ENCODE data around the gene RPS5. TPM values are rescaled to one million over a fixed set of nuclear protein-coding genes. Genes with fewer than 3 reads are reported as not detected.
A peak's percentile ranks its signal among the peaks of the same experiment; 100 is the strongest.
"Not testable (repeated sequence)": the region's sequence is repeated elsewhere in the genome, so short reads cannot be mapped to it uniquely, and the experiment has no call there.

Gene RPS5
- total and polyA plus RNA-seq, 3 donors from 2014 or later: 437 to 1,004 (median 746) TPM

DNA sequence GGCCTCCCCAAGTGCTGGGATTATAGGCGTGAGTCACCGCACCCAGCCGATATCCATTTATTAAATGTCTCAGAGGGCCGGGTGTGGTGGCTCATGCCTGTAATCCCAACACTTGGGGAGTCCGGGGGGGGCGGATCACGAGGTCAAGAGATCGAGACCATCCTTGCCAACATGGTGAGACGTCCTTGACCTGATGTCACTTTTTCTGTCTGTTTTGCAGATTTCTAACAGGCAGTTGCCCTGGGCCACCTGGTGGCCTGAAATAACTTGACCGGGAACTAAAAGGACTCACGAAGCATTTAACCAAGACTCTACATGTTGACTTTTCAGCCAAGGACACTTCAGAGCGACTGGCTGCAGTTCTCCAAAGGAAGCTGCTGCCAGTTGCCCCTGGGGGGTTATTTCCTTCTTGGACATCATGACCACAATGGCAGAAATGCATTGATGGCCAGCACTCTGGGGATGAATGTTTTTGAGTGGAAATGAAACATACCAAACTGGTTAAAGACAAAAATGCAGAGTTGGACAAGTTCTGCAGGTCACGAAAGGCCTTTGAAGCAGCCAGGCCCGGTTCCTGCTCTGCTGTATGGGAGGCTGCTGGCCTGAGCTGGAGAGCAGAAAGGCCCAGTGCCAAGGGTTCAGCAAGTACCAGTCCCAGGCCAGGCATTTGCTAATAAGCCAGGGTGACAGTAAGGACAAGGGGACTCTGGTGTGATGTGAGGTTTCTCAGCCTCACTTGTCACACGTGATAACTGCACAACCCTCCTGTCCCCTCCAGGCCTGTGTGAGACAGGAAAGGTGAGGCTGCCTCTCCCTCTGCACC is 14.5 kb upstream of the RPS5 start:
- DNase-seq: peak; percentile 48
- WGBS, 2 donors: 55 to 64% methylated on average over 14 to 15 of the region's 15 CpGs
- Histone ChIP-seq H3K9me3 (no peaks in the 10 kb centered on the region), H3K4me1 (peaks cover 7% of the 10 kb centered on the region), H3K36me3 (ENCODE audit: low read depth, missing control alignments) (no peaks in the 10 kb centered on the region), H3K27me3 (no peaks in the 10 kb centered on the region), H3K27ac (no peak overlapping the region), H3K4me3 (no peak overlapping the region)
- TF ChIP-seq, protein P1, sequence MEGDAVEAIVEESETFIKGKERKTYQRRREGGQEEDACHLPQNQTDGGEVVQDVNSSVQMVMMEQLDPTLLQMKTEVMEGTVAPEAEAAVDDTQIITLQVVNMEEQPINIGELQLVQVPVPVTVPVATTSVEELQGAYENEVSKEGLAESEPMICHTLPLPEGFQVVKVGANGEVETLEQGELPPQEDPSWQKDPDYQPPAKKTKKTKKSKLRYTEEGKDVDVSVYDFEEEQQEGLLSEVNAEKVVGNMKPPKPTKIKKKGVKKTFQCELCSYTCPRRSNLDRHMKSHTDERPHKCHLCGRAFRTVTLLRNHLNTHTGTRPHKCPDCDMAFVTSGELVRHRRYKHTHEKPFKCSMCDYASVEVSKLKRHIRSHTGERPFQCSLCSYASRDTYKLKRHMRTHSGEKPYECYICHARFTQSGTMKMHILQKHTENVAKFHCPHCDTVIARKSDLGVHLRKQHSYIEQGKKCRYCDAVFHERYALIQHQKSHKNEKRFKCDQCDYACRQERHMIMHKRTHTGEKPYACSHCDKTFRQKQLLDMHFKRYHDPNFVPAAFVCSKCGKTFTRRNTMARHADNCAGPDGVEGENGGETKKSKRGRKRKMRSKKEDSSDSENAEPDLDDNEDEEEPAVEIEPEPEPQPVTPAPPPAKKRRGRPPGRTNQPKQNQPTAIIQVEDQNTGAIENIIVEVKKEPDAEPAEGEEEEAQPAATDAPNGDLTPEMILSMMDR (IDR thresholded peaks at IDR 0.05): peak in 1 of 3 experiments; percentile 31
- no peak for TF ChIP-seq POLR2A (IDR thresholded peaks at IDR 0.05)
- intact Hi-C loops (cut with DNase I; ENCODE audit: low total_unique reads): no loop called here

DNA sequence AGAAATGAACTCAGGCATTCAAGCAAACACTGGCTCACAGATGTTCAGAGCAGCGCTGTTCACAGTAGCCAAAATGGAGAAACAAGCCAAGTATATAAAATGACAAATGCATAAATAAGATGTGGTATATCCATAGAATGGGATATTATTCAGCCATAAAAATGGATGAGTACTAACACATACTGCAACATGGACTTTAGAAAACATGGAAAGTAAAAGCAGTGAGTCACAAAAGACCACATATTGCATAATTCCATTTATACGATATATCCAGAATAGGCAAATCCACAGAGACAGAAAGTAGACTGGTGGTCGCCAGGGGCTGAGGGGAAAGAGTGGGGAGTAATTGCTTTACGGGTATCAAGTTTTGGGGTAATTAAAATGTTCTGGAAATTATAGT is 12.9 kb upstream of the RPS5 start:
- TF ChIP-seq, protein P1 (IDR thresholded peaks at IDR 0.05): no peak
- no peak for TF ChIP-seq POLR2A (IDR thresholded peaks at IDR 0.05)
- Histone ChIP-seq H3K27ac (no peak overlapping the region), H3K36me3 (ENCODE audit: low read depth, missing control alignments) (no peaks in the 10 kb centered on the region), H3K9me3 (no peaks in the 10 kb centered on the region), H3K27me3 (no peaks in the 10 kb centered on the region), H3K4me3 (no peak overlapping the region), H3K4me1 (peaks cover 7% of the 10 kb centered on the region)
- no peak for DNase-seq
- intact Hi-C loops (cut with DNase I; ENCODE audit: low total_unique reads): no loop called here
- 91 to 93% methylated on average over 4 of the region's 4 CpGs for WGBS, 2 donors

DNA sequence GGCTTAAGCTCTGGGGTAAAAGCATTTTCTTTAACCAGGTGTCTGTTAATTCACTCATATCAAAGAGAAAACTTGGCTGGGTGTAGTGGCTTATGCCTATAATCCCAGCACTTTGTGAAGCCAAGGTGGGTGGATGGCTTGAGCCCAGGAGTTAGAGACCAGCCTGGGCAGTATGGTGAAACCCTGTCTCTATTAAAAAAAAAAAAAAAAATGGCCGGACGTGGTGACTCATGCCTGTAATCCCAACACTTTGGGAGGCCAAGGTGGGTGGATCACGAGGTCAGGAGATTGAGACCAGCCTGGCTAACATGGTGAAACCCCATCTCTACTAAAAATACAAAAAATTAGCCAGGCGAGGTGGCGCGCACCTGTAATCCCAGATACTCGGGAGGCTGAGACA is 10.3 kb upstream of the RPS5 start:
- intact Hi-C loops (cut with DNase I; ENCODE audit: low total_unique reads); DNase-seq; H3K9me3 ChIP-seq; H3K27me3 ChIP-seq; H3K36me3 ChIP-seq (ENCODE audit: low read depth, missing control alignments); H3K27ac ChIP-seq; H3K4me3 ChIP-seq: not testable (repeated sequence)
- WGBS, 2 donors: 85 to 93% methylated on average over 7 of the region's 7 CpGs
- H3K4me1 ChIP-seq: peaks cover 13% of the 10 kb centered on the region

DNA sequence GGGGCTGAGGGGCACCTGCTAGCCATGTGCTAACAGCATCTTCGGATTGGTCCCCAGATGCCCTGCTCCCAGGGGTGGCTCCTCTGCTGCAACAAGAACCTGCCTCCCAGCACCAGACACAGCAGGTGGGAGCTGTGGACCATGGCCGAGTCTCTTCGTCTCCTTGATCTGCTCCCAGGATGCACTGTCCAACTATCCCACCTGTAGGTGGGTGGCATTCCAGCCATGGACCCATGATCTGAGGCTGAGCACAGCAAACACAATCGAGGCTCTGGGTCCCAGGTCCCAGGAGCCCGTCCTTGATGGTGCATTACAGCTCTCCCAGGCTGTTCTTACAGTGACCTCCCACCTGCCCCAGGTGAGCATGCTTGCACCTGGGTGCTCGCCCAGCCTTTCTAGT is 7.8 kb upstream of the RPS5 start:
- intact Hi-C loops (cut with DNase I; ENCODE audit: low total_unique reads): no loop called here
- H3K27ac ChIP-seq: no peak overlapping the region
- DNase-seq: no peak
- H3K4me1 ChIP-seq: peaks cover 11% of the 10 kb centered on the region
- H3K36me3 ChIP-seq (ENCODE audit: low read depth, missing control alignments): no peaks in the 10 kb centered on the region
- no peak overlapping the region for H3K4me3 ChIP-seq
- H3K9me3 ChIP-seq: no peaks in the 10 kb centered on the region
- WGBS, 2 donors: 57 to 89% methylated on average over 3 to 6 of the region's 6 CpGs
- TF ChIP-seq, protein P1 (IDR thresholded peaks at IDR 0.05): no peak
- no peak for TF ChIP-seq POLR2A (IDR thresholded peaks at IDR 0.05)
- H3K27me3 ChIP-seq: no peaks in the 10 kb centered on the region

DNA sequence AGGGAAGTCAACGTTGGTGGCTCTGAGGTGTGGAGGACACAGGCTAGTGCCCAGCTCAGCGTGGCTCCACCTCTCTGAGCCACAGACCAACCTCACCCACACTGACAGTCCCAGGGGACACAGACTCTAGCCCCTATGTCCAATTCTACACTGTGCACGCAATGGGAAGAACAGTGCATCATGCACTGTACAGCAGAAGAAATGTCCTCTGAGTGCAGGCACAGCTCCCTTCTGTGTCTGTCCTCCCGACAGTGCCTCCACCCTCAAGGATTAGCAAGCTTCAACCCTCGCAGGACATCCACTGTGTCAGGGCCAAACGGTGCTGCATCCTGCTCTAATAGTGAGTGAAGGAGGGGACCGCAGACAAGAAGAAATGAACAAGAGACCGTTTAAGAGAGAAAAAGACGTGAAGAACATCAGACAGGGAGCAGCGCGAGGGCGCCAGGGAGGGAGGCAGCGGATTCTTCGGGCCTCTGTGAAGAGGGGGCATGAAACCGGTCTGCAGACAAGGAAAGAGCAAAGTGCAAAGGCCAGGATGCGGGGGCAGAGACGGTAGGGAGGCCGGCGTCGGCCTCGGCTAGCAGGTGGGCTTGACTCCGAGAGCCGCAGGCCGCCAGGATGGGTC is 6.9 kb upstream of the RPS5 start:
- no peak for DNase-seq
- Histone ChIP-seq H3K27ac (peak overlapping the region; percentile 83 to 95), H3K4me1 (peaks cover 12% of the 10 kb centered on the region), H3K4me3 (peak overlapping the region; percentile 79 to 80), H3K36me3 (ENCODE audit: low read depth, missing control alignments) (no peaks in the 10 kb centered on the region), H3K9me3 (no peaks in the 10 kb centered on the region), H3K27me3 (no peaks in the 10 kb centered on the region)
- no peak for TF ChIP-seq POLR2A (IDR thresholded peaks at IDR 0.05)
- TF ChIP-seq, protein P1 (IDR thresholded peaks at IDR 0.05): no peak
- 2 to 6% methylated on average over 24 of the region's 24 CpGs for WGBS, 2 donors
- intact Hi-C loops (cut with DNase I; ENCODE audit: low total_unique reads): no loop called here

Data from testis (tissue), 3 donors.